ENCODE measurements around the gene DENND1C. TPM values are rescaled to one million over a fixed set of nuclear protein-coding genes. Genes with fewer than 3 reads are reported as not detected.
A peak's percentile ranks its signal among the peaks of the same experiment; 100 is the strongest.

Gene DENND1C
- 1 to 10 TPM in 3 of 7 donors, under 1 TPM in 4; 0.72 to 2.3 (median 1.00) TPM for total RNA-seq
- polyA plus RNA-seq, result 1 to 10 TPM in 1 of 2 donors, under 1 TPM in 1; 0.63 to 1.2 TPM
- long read RNA-seq, donor 1, result 0 reads
- long read RNA-seq, donor 2, result 0 reads
- long read RNA-seq, donor 3, partial matches to known transcripts, result 2 of 4 reads
- long read RNA-seq, donor 3, other reads (novel, unspliced or antisense), result 1 of 4 reads

GRCh38 chr19:6481541-6482342 lies at the start of gene DENND1C:
Gene DENND1C (minus strand): TSS chr19:6481787. CDS start chr19:6481695, 92 bp downstream.
- TF ChIP-seq POLR2A (IDR thresholded peaks at IDR 0.05), result no peak
- TF ChIP-seq CTCF (IDR thresholded peaks at IDR 0.05), result no peak
- TF ChIP-seq EP300 (IDR thresholded peaks at IDR 0.05), result no peak
- WGBS, 3 donors, result 39 to 47% (median 41%) methylated on average over 24 of the region's 24 CpGs
- Histone ChIP-seq H3K27me3 (no peaks in the 10 kb centered on the region), H3K27ac (no peak within 1 kb of the TSS), H3K36me3 (no peaks in the 10 kb centered on the region), H3K4me3 (no peak within 1 kb of the TSS), H3K9me3 (no peaks in the 10 kb centered on the region), H3K4me1 (ENCODE audit: insufficient read depth) (no peaks in the 10 kb centered on the region)
- no peak for DNase-seq
- intact Hi-C loops (cut with DNase I), result no loop called here

GRCh38 chr19:6530386-6531162 lies 49.0 kb upstream of the DENND1C start, which contains the start of gene TNFSF9:
Gene TNFSF9 (plus strand): TSS chr19:6531026. CDS start chr19:6531037, 11 bp downstream.
- Histone ChIP-seq H3K4me1 (ENCODE audit: insufficient read depth) (peaks cover 6% of the 10 kb centered on the region), H3K27me3 (no peaks in the 10 kb centered on the region), H3K9me3 (no peaks in the 10 kb centered on the region), H3K27ac (no peak within 1 kb of the TSS), H3K4me3 (peak within 1 kb of the TSS; percentile 40), H3K36me3 (no peaks in the 10 kb centered on the region)
- WGBS, 3 donors, result 0 to 1% (median 0%) methylated on average over 31 to 44 of the region's 44 CpGs
- no peak for TF ChIP-seq EP300 (IDR thresholded peaks at IDR 0.05)
- no peak for TF ChIP-seq POLR2A (IDR thresholded peaks at IDR 0.05)
- no peak for TF ChIP-seq CTCF (IDR thresholded peaks at IDR 0.05)
- peak; percentile 66 to 92 (median 82) for DNase-seq
- intact Hi-C loops (cut with DNase I), result no loop called here

- 73 to 76% (median 75%) methylated on average over 2 of the region's 2 CpGs for WGBS, 3 donors
- Histone ChIP-seq H3K27me3 (no peaks in the 10 kb centered on the region), H3K4me3 (no peak overlapping the region), H3K36me3 (no peaks in the 10 kb centered on the region), H3K27ac (no peak overlapping the region), H3K4me1 (ENCODE audit: insufficient read depth) (peaks cover 6% of the 10 kb centered on the region), H3K9me3 (no peaks in the 10 kb centered on the region)
- TF ChIP-seq EP300 (IDR thresholded peaks at IDR 0.05), result no peak
- TF ChIP-seq POLR2A (IDR thresholded peaks at IDR 0.05), result no peak
- TF ChIP-seq CTCF (IDR thresholded peaks at IDR 0.05), result no peak
- no peak for DNase-seq
- intact Hi-C loops (cut with DNase I), result no loop called here
These were observed 48.4 kb upstream of the DENND1C start for GRCh38 chr19:6529937-6530385.

- intact Hi-C loops (cut with DNase I), result no loop called here
- Histone ChIP-seq H3K27me3 (no peaks in the 10 kb centered on the region), H3K27ac (no peak overlapping the region), H3K36me3 (no peaks in the 10 kb centered on the region), H3K9me3 (no peaks in the 10 kb centered on the region), H3K4me1 (ENCODE audit: insufficient read depth) (peaks cover 6% of the 10 kb centered on the region), H3K4me3 (no peak overlapping the region)
- TF ChIP-seq POLR2A (IDR thresholded peaks at IDR 0.05) (no peak), CTCF (IDR thresholded peaks at IDR 0.05) (no peak), EP300 (IDR thresholded peaks at IDR 0.05) (no peak)
- 44 to 65% (median 60%) methylated on average over 2 of the region's 2 CpGs for WGBS, 3 donors
- DNase-seq, result no peak
These were observed 47.8 kb upstream of the DENND1C start for GRCh38 chr19:6529351-6529750.

Measured in ovary (tissue), 10 donors.